ENCODE results near the gene SIRPB2. TPM values are rescaled to one million over a fixed set of nuclear protein-coding genes. Genes with fewer than 3 reads are reported as not detected.

The SIRPB2 gene
- total and polyA plus RNA-seq, 2 experiments from 2014 or later: not detected

- H3K79me2 ChIP-seq: no peaks in the 10 kb centered on the region
- H3K27me3 ChIP-seq: peaks cover 3% of the 10 kb centered on the region
- no peak overlapping the region for H3K4me3 ChIP-seq
- TF ChIP-seq CTCF (IDR thresholded peaks at IDR 0.05; ENCODE audit: poor library complexity): no peak
- no peak for TF ChIP-seq EZH2phosphoT487 (IDR thresholded peaks at IDR 0.05; ENCODE audit: low read depth, severe bottlenecking, unreplicated experiment)
- TF ChIP-seq EZH2 (IDR thresholded peaks at IDR 0.05; ENCODE audit: borderline replicate concordance): no peak
- H3K9me2 ChIP-seq (replicated peaks; ENCODE audit: insufficient read depth): no peaks in the 10 kb centered on the region
- no peaks in the 10 kb centered on the region for H4K20me1 ChIP-seq (ENCODE audit: insufficient read depth, poor library complexity, severe bottlenecking)
- WGBS (ENCODE audit: low lambda C conversion rate, missing lambda C conversion rate): 86% methylated on average over 5 of the region's 5 CpGs
- H2AFZ ChIP-seq: no peak overlapping the region
- H3K4me2 ChIP-seq: no peak overlapping the region
- no peaks in the 10 kb centered on the region for H3K36me3 ChIP-seq (replicated peaks; ENCODE audit: insufficient read depth, low read depth)
- H3K27ac ChIP-seq: no peak overlapping the region
- no peaks in the 10 kb centered on the region for H3K9me3 ChIP-seq (ENCODE audit: low read depth)
- DNase-seq (ENCODE audit: low spot score): no peak
- no peaks in the 10 kb centered on the region for H3K4me1 ChIP-seq (ENCODE audit: insufficient read depth)
Measured at GRCh38 chr20:1534526-1534925, 43.3 kb upstream of the SIRPB2 start.

GRCh38 chr20:1533059-1533458 lies 41.8 kb upstream of the SIRPB2 start:
- Histone ChIP-seq H3K27ac (no peak overlapping the region), H3K27me3 (peaks cover 3% of the 10 kb centered on the region), H3K79me2 (no peaks in the 10 kb centered on the region), H3K4me1 (ENCODE audit: insufficient read depth) (no peaks in the 10 kb centered on the region), H3K4me3 (no peak overlapping the region), H3K9me3 (ENCODE audit: low read depth) (no peaks in the 10 kb centered on the region), H4K20me1 (ENCODE audit: insufficient read depth, poor library complexity, severe bottlenecking) (no peaks in the 10 kb centered on the region), H2AFZ (no peak overlapping the region), H3K9me2 (replicated peaks; ENCODE audit: insufficient read depth) (no peaks in the 10 kb centered on the region), H3K36me3 (replicated peaks; ENCODE audit: insufficient read depth, low read depth) (no peaks in the 10 kb centered on the region), H3K4me2 (no peak overlapping the region)
- WGBS (ENCODE audit: low lambda C conversion rate, missing lambda C conversion rate): 76% methylated on average over 4 of the region's 4 CpGs
- no peak for DNase-seq (ENCODE audit: low spot score)
- TF ChIP-seq EZH2phosphoT487 (IDR thresholded peaks at IDR 0.05; ENCODE audit: low read depth, severe bottlenecking, unreplicated experiment): no peak
- TF ChIP-seq CTCF (IDR thresholded peaks at IDR 0.05; ENCODE audit: poor library complexity): no peak
- no peak for TF ChIP-seq EZH2 (IDR thresholded peaks at IDR 0.05; ENCODE audit: borderline replicate concordance)

GRCh38 chr20:1528811-1529210 lies 37.6 kb upstream of the SIRPB2 start:
- Histone ChIP-seq H3K4me1 (ENCODE audit: insufficient read depth) (no peaks in the 10 kb centered on the region), H3K9me2 (replicated peaks; ENCODE audit: insufficient read depth) (no peaks in the 10 kb centered on the region), H3K4me2 (no peak overlapping the region), H2AFZ (no peak overlapping the region), H3K36me3 (replicated peaks; ENCODE audit: insufficient read depth, low read depth) (no peaks in the 10 kb centered on the region), H3K9me3 (ENCODE audit: low read depth) (no peaks in the 10 kb centered on the region), H3K27ac (no peak overlapping the region), H3K4me3 (no peak overlapping the region), H4K20me1 (ENCODE audit: insufficient read depth, poor library complexity, severe bottlenecking) (no peaks in the 10 kb centered on the region), H3K27me3 (no peaks in the 10 kb centered on the region), H3K79me2 (no peaks in the 10 kb centered on the region)
- TF ChIP-seq EZH2 (IDR thresholded peaks at IDR 0.05; ENCODE audit: borderline replicate concordance): no peak
- no peak for TF ChIP-seq CTCF (IDR thresholded peaks at IDR 0.05; ENCODE audit: poor library complexity)
- no peak for TF ChIP-seq EZH2phosphoT487 (IDR thresholded peaks at IDR 0.05; ENCODE audit: low read depth, severe bottlenecking, unreplicated experiment)
- DNase-seq (ENCODE audit: low spot score): no peak
- WGBS (ENCODE audit: low lambda C conversion rate, missing lambda C conversion rate): 26% methylated on average over 1 of the region's 1 CpG

- Histone ChIP-seq H3K36me3 (replicated peaks; ENCODE audit: insufficient read depth, low read depth) (no peaks in the 10 kb centered on the region), H3K27me3 (no peaks in the 10 kb centered on the region), H3K79me2 (no peaks in the 10 kb centered on the region), H3K9me3 (ENCODE audit: low read depth) (no peaks in the 10 kb centered on the region), H2AFZ (no peak overlapping the region), H3K27ac (no peak overlapping the region), H3K4me2 (no peak overlapping the region), H3K4me1 (ENCODE audit: insufficient read depth) (no peaks in the 10 kb centered on the region), H3K9me2 (replicated peaks; ENCODE audit: insufficient read depth) (no peaks in the 10 kb centered on the region), H4K20me1 (ENCODE audit: insufficient read depth, poor library complexity, severe bottlenecking) (no peaks in the 10 kb centered on the region), H3K4me3 (no peak overlapping the region)
- no peak for TF ChIP-seq EZH2phosphoT487 (IDR thresholded peaks at IDR 0.05; ENCODE audit: low read depth, severe bottlenecking, unreplicated experiment)
- TF ChIP-seq EZH2 (IDR thresholded peaks at IDR 0.05; ENCODE audit: borderline replicate concordance): no peak
- TF ChIP-seq CTCF (IDR thresholded peaks at IDR 0.05; ENCODE audit: poor library complexity): no peak
- no peak for DNase-seq (ENCODE audit: low spot score)
Measured at GRCh38 chr20:1527923-1528322, 36.7 kb upstream of the SIRPB2 start.
